ENCODE measurements around the gene TMEM125. TPM values are rescaled to one million over a fixed set of nuclear protein-coding genes. Genes with fewer than 3 reads are reported as not detected.

Gene TMEM125
- total RNA-seq, 1 donor from 2014 or later, result 19.8 TPM

GRCh38 chr1:43305926-43306687, 36.3 kb downstream of the TMEM125 start:
- H3K9me3 Mint-ChIP-seq, result no peaks in the 10 kb centered on the region
- peak overlapping the region; percentile 1 for H3K27ac Mint-ChIP-seq
- no peak overlapping the region for H3K4me3 Mint-ChIP-seq
- H3K27me3 Mint-ChIP-seq, result peaks cover 4% of the 10 kb centered on the region
- no peak for DNase-seq (ENCODE audit: extremely low spot score, unreplicated experiment)
- no peak for TF ChIP-seq CTCF (conservative IDR thresholded peaks at IDR 0.05)
- no peaks in the 10 kb centered on the region for H3K36me3 Mint-ChIP-seq
- peaks cover 17% of the 10 kb centered on the region for H3K4me1 Mint-ChIP-seq (ENCODE audit: unreplicated experiment)

GRCh38 chr1:43306688-43307457, 37.1 kb downstream of the TMEM125 start:
- DNase-seq (ENCODE audit: extremely low spot score, unreplicated experiment), result no peak
- H3K27ac Mint-ChIP-seq, result no peak overlapping the region
- peaks cover 17% of the 10 kb centered on the region for H3K4me1 Mint-ChIP-seq (ENCODE audit: unreplicated experiment)
- H3K4me3 Mint-ChIP-seq, result no peak overlapping the region
- H3K36me3 Mint-ChIP-seq, result no peaks in the 10 kb centered on the region
- H3K9me3 Mint-ChIP-seq, result no peaks in the 10 kb centered on the region
- peaks cover 4% of the 10 kb centered on the region for H3K27me3 Mint-ChIP-seq
- TF ChIP-seq CTCF (conservative IDR thresholded peaks at IDR 0.05), result no peak

GRCh38 chr1:43307458-43308158, 37.8 kb downstream of the TMEM125 start:
- Mint-ChIP-seq H3K36me3 (no peaks in the 10 kb centered on the region), H3K9me3 (no peaks in the 10 kb centered on the region), H3K27me3 (peaks cover 4% of the 10 kb centered on the region), H3K4me1 (ENCODE audit: unreplicated experiment) (peaks cover 12% of the 10 kb centered on the region), H3K27ac (no peak overlapping the region), H3K4me3 (no peak overlapping the region)
- no peak for DNase-seq (ENCODE audit: extremely low spot score, unreplicated experiment)
- TF ChIP-seq CTCF (conservative IDR thresholded peaks at IDR 0.05), result no peak

- no peaks in the 10 kb centered on the region for H3K36me3 Mint-ChIP-seq
- no peak overlapping the region for H3K4me3 Mint-ChIP-seq
- TF ChIP-seq CTCF (conservative IDR thresholded peaks at IDR 0.05), result no peak
- DNase-seq (ENCODE audit: extremely low spot score, unreplicated experiment), result no peak
- H3K27me3 Mint-ChIP-seq, result peaks cover 4% of the 10 kb centered on the region
- H3K27ac Mint-ChIP-seq, result no peak overlapping the region
- peaks cover 6% of the 10 kb centered on the region for H3K4me1 Mint-ChIP-seq (ENCODE audit: unreplicated experiment)
- no peaks in the 10 kb centered on the region for H3K9me3 Mint-ChIP-seq
These were observed 39.0 kb downstream of the TMEM125 start for GRCh38 chr1:43308635-43309404.

- no peak overlapping the region for H3K4me3 Mint-ChIP-seq
- H3K4me1 Mint-ChIP-seq (ENCODE audit: unreplicated experiment), result peaks cover under 1% of the 10 kb centered on the region
- H3K9me3 Mint-ChIP-seq, result no peaks in the 10 kb centered on the region
- no peaks in the 10 kb centered on the region for H3K27me3 Mint-ChIP-seq
- no peak overlapping the region for H3K27ac Mint-ChIP-seq
- DNase-seq (ENCODE audit: extremely low spot score, unreplicated experiment), result no peak
- TF ChIP-seq CTCF (conservative IDR thresholded peaks at IDR 0.05), result no peak
- no peaks in the 10 kb centered on the region for H3K36me3 Mint-ChIP-seq
These were observed 39.7 kb downstream of the TMEM125 start for GRCh38 chr1:43309405-43310025.
